HepG2 (cell line): ENCODE measurements around the gene LCLAT1. TPM values are rescaled to one million over a fixed set of nuclear protein-coding genes. Genes with fewer than 3 reads are reported as not detected.

Experiments
- ARID3A ChIP-seq: IDR thresholded peaks from 2 replicates; pipeline ENCODE4 v1.6.1; 2012; ENCODE audit warnings: low read depth, low read length, improper control_type of control experiment
- ATF3 ChIP-seq: sonication (generic); formaldehyde crosslinking; IDR thresholded peaks from 2 replicates; pipeline ENCODE4 v1.4.0; 2020; ENCODE audit warnings: missing genetic modification reagents
- FOXA3 ChIP-seq: IDR thresholded peaks from 2 replicates; pipeline ENCODE4 v1.6.1; 2016; ENCODE audit warnings: missing genetic modification reagents, missing compliant biosample characterization
- MNT ChIP-seq: fragments of 450-650 bp; IDR thresholded peaks from 2 replicates; pipeline ENCODE4 v1.6.1; 2016
- NCOR1 ChIP-seq: fragments of 200-600 bp; sonication (generic); IDR thresholded peaks from 2 replicates; pipeline ENCODE4 v1.7.0; 2017; ENCODE audit warnings: antibody characterized with exemption, low read length, borderline replicate concordance
- RBAK ChIP-seq: sonication (generic); formaldehyde crosslinking; IDR thresholded peaks from 2 replicates; pipeline ENCODE4 v1.5.1; 2020; ENCODE audit warnings: mild to moderate bottlenecking, missing genetic modification reagents
- RCOR2 ChIP-seq: IDR thresholded peaks from 2 replicates; pipeline ENCODE4 v1.6.1; 2016; ENCODE audit warnings: missing biosample characterization, missing genetic modification reagents
- RNF219 ChIP-seq: sonication (generic); formaldehyde crosslinking; IDR thresholded peaks from 2 replicates; pipeline ENCODE4 v1.5.0; 2020; ENCODE audit warnings: mild to moderate bottlenecking, missing genetic modification reagents
- SAP130 ChIP-seq: IDR thresholded peaks from 2 replicates; pipeline ENCODE4 v1.6.1; 2016; ENCODE audit warnings: low read depth
- SIX1 ChIP-seq: sonication (generic); formaldehyde crosslinking; IDR thresholded peaks from 2 replicates; pipeline ENCODE4 v1.4.0; 2020; ENCODE audit warnings: missing genetic modification reagents, borderline replicate concordance
- SOX6 ChIP-seq, 2 experiments: fragments of 450-650 bp in 1 of 2; sonication (generic) in 1 of 2; formaldehyde crosslinking in 1 of 2; IDR thresholded peaks; 2 replicates each; pipeline versions ENCODE4 v1.4.0 to v1.6.1; 2017 to 2020; ENCODE audit warnings: antibody characterized with exemption in 1 of 2, mild to moderate bottlenecking in 1 of 2, missing genetic modification reagents in 1 of 2
- YEATS2 ChIP-seq: sonication (generic); formaldehyde crosslinking; IDR thresholded peaks from 2 replicates; pipeline ENCODE4 v1.4.0; 2020; ENCODE audit warnings: missing genetic modification reagents, borderline replicate concordance
- ZBTB20 ChIP-seq: sonication (generic); formaldehyde crosslinking; IDR thresholded peaks from 2 replicates; pipeline ENCODE4 v1.8.1; 2023; ENCODE audit warnings: missing genetic modification reagents, low read depth, mild to moderate bottlenecking, borderline replicate concordance
- ZHX2 ChIP-seq, 2 experiments: sonication (generic) in 1 of 2; formaldehyde crosslinking in 1 of 2; IDR thresholded peaks; 2 replicates each; pipeline versions ENCODE4 v1.6.1 to v1.9.0; 2014 to 2022; ENCODE audit warnings: antibody characterized with exemption in 1 of 2, borderline replicate concordance in 1 of 2, inconsistent platforms in 1 of 2, low read depth in 1 of 2, missing genetic modification reagents in 1 of 2
- ZNF234 ChIP-seq: sonication (generic); formaldehyde crosslinking; conservative IDR thresholded peaks from 2 replicates; pipeline ENCODE4 v1.5.1; 2020; ENCODE audit warnings: mild to moderate bottlenecking, missing genetic modification reagents
- ZSCAN31 ChIP-seq: sonication (generic); formaldehyde crosslinking; IDR thresholded peaks from 2 replicates; pipeline ENCODE4 v1.5.0; 2020; ENCODE audit warnings: low read depth, mild to moderate bottlenecking, missing genetic modification reagents
- polyA plus RNA-seq, 8 experiments: library from polyadenylated mRNA; depleted of rRNA in 3 of 8; stranded (reverse) in 7 of 8; unstranded in 1 of 8; fragments of >200 nt; fragmentation: Illumina TruSeq in 4 of 8; extraction: Trizol in 4 of 8; gene quantifications; 2 replicates each; pipeline versions ENCODE4 v1.2.1 to v1.2.3, GENCODE V29; 2011 to 2016; ENCODE audit warnings: low read depth in 4 of 8, missing spikeins in 1 of 8, mixed read lengths in 1 of 8; ENCODE audit not compliant: insufficient read depth in 1 of 8
- total RNA-seq, 5 experiments: library from RNA; depleted of rRNA; stranded (reverse); fragments of >200 nt; fragmentation: Illumina TruSeq; extraction: Trizol; gene quantifications; 2 replicates each; pipeline ENCODE4 v1.2.3, GENCODE V29; 2016; ENCODE audit warnings: low read depth in 1 of 5

Gene LCLAT1
- total and polyA plus RNA-seq, 2 of the 13 experiments (the other 11 are each of a cell fraction or from before 2014, with no cell fraction given), result 18.0 to 28.0 TPM

GRCh38 chr2:30505500-30506180 is 58.6 kb downstream of the LCLAT1 start (continued):
- peak; percentile 78 for TF ChIP-seq ARID3A
- peak; percentile 74 for TF ChIP-seq NCOR1
- no peak for TF ChIP-seq ZNF234
- no peak for TF ChIP-seq YEATS2 (CRISPR knock-in tag)
- TF ChIP-seq ZSCAN31 (CRISPR knock-in tag), result no peak
- no peak for TF ChIP-seq SOX6 (IDR thresholded peaks at IDR 0.05)
- TF ChIP-seq SOX6 (CRISPR knock-in tag; IDR thresholded peaks at IDR 0.05), result peak; percentile 43; the same call in 1 of the 2 replicates
- no peak for TF ChIP-seq RNF219 (CRISPR knock-in tag)
- TF ChIP-seq ATF3, result no peak
- TF ChIP-seq RCOR2 (CRISPR knock-in tag), result 0 out of 2 replicates have a peak, but pooled peaks have one; percentile 15
- TF ChIP-seq ZBTB20, result no peak; the same call in 1 of the 2 replicates
- no peak for TF ChIP-seq ZHX2 (IDR thresholded peaks at IDR 0.05; ENCODE audit: low read depth)
- no peak for TF ChIP-seq ZHX2 (CRISPR knock-in tag; IDR thresholded peaks at IDR 0.05; ENCODE audit: borderline replicate concordance)
- TF ChIP-seq SAP130 (CRISPR knock-in tag), result 0 out of 2 replicates have a peak, but pooled peaks have one; percentile 32
- TF ChIP-seq SIX1, result peak; percentile 60; the same call in 1 of the 2 replicates
- peak; percentile 63 for TF ChIP-seq FOXA3 (CRISPR knock-in tag)
- TF ChIP-seq RBAK (CRISPR knock-in tag), result no peak
- TF ChIP-seq MNT, result no peak
